Muscle of leg (tissue), 11 donors: ENCODE data around the gene FGF14. TPM values are rescaled to one million over a fixed set of nuclear protein-coding genes. Genes with fewer than 3 reads are reported as not detected.

Source experiments
- DNase-seq: peaks from one replicate; pipeline ENCODE4 v3.0.0; 2013
- H3K27ac ChIP-seq: one replicate; pipeline ENCODE4 v1.5.1; 2013; ENCODE audit warnings: mild to moderate bottlenecking, low read length, control low read depth
- H3K27me3 ChIP-seq: one replicate; pipeline ENCODE4 v1.6.1; 2013; ENCODE audit warnings: low read length; ENCODE audit not compliant: control insufficient read depth, insufficient read depth
- H3K36me3 ChIP-seq: one replicate; pipeline ENCODE4 v1.6.1; 2013; ENCODE audit warnings: low read length; ENCODE audit not compliant: control insufficient read depth, insufficient read depth
- H3K4me1 ChIP-seq: one replicate; pipeline ENCODE4 v1.6.1; 2013; ENCODE audit warnings: low read length; ENCODE audit not compliant: control insufficient read depth, insufficient read depth
- H3K4me3 ChIP-seq: one replicate; pipeline ENCODE4 v1.5.1; 2013; ENCODE audit warnings: low read length, control low read depth
- H3K9me3 ChIP-seq: replicated peaks from 2 replicates; pipeline ENCODE4 v1.6.1; 2013; ENCODE audit warnings: low read depth, low read length; ENCODE audit not compliant: control insufficient read depth
- WGBS: methylation state at CpG from one replicate; pipeline ENCODE4 v1.1.5; 2013; ENCODE audit warnings: missing lambda C conversion rate; ENCODE audit not compliant: insufficient coverage; 5-methylcytosine and 5-hydroxymethylcytosine counted together
- polyA plus RNA-seq, 8 donors: library from polyadenylated mRNA; unstranded; fragments of 120-200 nt; gene quantifications; one replicate each; pipeline versions ENCODE4 v1.2.1 to v1.2.3, GENCODE V29; 2013; ENCODE audit warnings: inconsistent platforms in 1 of 8, low replicate concordance in 1 of 8; ENCODE audit not compliant: insufficient read length in 8 of 8, insufficient read depth in 1 of 8
- total RNA-seq: library from RNA; stranded (reverse); fragments of 120-200 nt; gene quantifications from one replicate; pipeline ENCODE4 v1.2.4, GENCODE V29; 2013

Gene FGF14
- total and polyA plus RNA-seq, 9 donors, result 0.09 to 2.1 (median 0.83) TPM

- under 1% methylated on average over 54 of the region's 58 CpGs for WGBS
- Histone ChIP-seq H3K27me3 (peaks cover 35% of the 10 kb centered on the region), H3K4me3 (peak overlapping the region; percentile 42), H3K4me1 (peaks cover 11% of the 10 kb centered on the region), H3K27ac (peak overlapping the region; percentile 17), H3K36me3 (no peaks in the 10 kb centered on the region), H3K9me3 (no peaks in the 10 kb centered on the region)
- DNase-seq, result peak; percentile 10
Measured at GRCh38 chr13:102399791-102400674, 1.8 kb downstream of the FGF14 start.

GRCh38 chr13:102395939-102396338, 5.9 kb downstream of the FGF14 start:
- WGBS, result no CpG with 5 or more reads among the region's 2 CpGs
- Histone ChIP-seq H3K4me1 (peaks cover 17% of the 10 kb centered on the region), H3K9me3 (no peaks in the 10 kb centered on the region), H3K36me3 (no peaks in the 10 kb centered on the region), H3K4me3 (no peak overlapping the region), H3K27me3 (peaks cover 21% of the 10 kb centered on the region), H3K27ac (no peak overlapping the region)
- no peak for DNase-seq

GRCh38 chr13:102395174-102395573, 6.7 kb downstream of the FGF14 start:
- no peaks in the 10 kb centered on the region for H3K9me3 ChIP-seq
- DNase-seq, result no peak
- peak overlapping the region; percentile 82 for H3K27ac ChIP-seq
- peaks cover 13% of the 10 kb centered on the region for H3K27me3 ChIP-seq
- H3K36me3 ChIP-seq, result no peaks in the 10 kb centered on the region
- H3K4me1 ChIP-seq, result peaks cover 11% of the 10 kb centered on the region
- WGBS, result 62% methylated on average over 6 of the region's 10 CpGs
- peak overlapping the region; percentile 83 for H3K4me3 ChIP-seq

GRCh38 chr13:102394158-102395053, 7.4 kb downstream of the FGF14 start:
- no peaks in the 10 kb centered on the region for H3K36me3 ChIP-seq
- under 1% methylated on average over 69 of the region's 72 CpGs for WGBS
- peak overlapping the region; percentile 83 for H3K4me3 ChIP-seq
- peak; percentile 97 for DNase-seq
- peaks cover 5% of the 10 kb centered on the region for H3K27me3 ChIP-seq
- H3K27ac ChIP-seq, result peak overlapping the region; percentile 82
- no peaks in the 10 kb centered on the region for H3K9me3 ChIP-seq
- H3K4me1 ChIP-seq, result peaks cover 7% of the 10 kb centered on the region

GRCh38 chr13:102392481-102393209, 9.2 kb downstream of the FGF14 start:
- Histone ChIP-seq H3K9me3 (no peaks in the 10 kb centered on the region), H3K4me3 (no peak overlapping the region), H3K36me3 (no peaks in the 10 kb centered on the region), H3K4me1 (peaks cover 7% of the 10 kb centered on the region), H3K27me3 (peaks cover 3% of the 10 kb centered on the region), H3K27ac (no peak overlapping the region)
- DNase-seq, result peak; percentile 27
- WGBS, result 69% methylated on average over 4 of the region's 7 CpGs

GRCh38 chr13:102386461-102386860, 15.4 kb downstream of the FGF14 start:
- Histone ChIP-seq H3K4me3 (no peak overlapping the region), H3K9me3 (no peaks in the 10 kb centered on the region), H3K36me3 (no peaks in the 10 kb centered on the region), H3K27me3 (no peaks in the 10 kb centered on the region), H3K4me1 (no peaks in the 10 kb centered on the region), H3K27ac (no peak overlapping the region)
- DNase-seq, result no peak
- no CpG with 5 or more reads among the region's 5 CpGs for WGBS

- 70% methylated on average over 1 of the region's 1 CpG for WGBS
- Histone ChIP-seq H3K9me3 (no peaks in the 10 kb centered on the region), H3K27ac (no peak overlapping the region), H3K4me1 (no peaks in the 10 kb centered on the region), H3K4me3 (no peak overlapping the region), H3K27me3 (no peaks in the 10 kb centered on the region), H3K36me3 (no peaks in the 10 kb centered on the region)
- DNase-seq, result no peak
Measured at GRCh38 chr13:102380012-102380411, 21.8 kb downstream of the FGF14 start.

GRCh38 chr13:102376318-102376717, 25.5 kb downstream of the FGF14 start:
- Histone ChIP-seq H3K27ac (no peak overlapping the region), H3K4me3 (no peak overlapping the region), H3K27me3 (no peaks in the 10 kb centered on the region), H3K9me3 (no peaks in the 10 kb centered on the region), H3K36me3 (no peaks in the 10 kb centered on the region), H3K4me1 (no peaks in the 10 kb centered on the region)
- DNase-seq, result no peak
- WGBS, result no CpG with 5 or more reads among the region's 1 CpG

GRCh38 chr13:102374726-102375125, 27.1 kb downstream of the FGF14 start:
- Histone ChIP-seq H3K4me3 (no peak overlapping the region), H3K27me3 (no peaks in the 10 kb centered on the region), H3K9me3 (no peaks in the 10 kb centered on the region), H3K27ac (no peak overlapping the region), H3K4me1 (no peaks in the 10 kb centered on the region), H3K36me3 (no peaks in the 10 kb centered on the region)
- WGBS, result no CpG with 5 or more reads among the region's 1 CpG
- no peak for DNase-seq

GRCh38 chr13:102374233-102374632, 27.6 kb downstream of the FGF14 start:
- no peaks in the 10 kb centered on the region for H3K9me3 ChIP-seq
- H3K27ac ChIP-seq, result no peak overlapping the region
- H3K4me3 ChIP-seq, result no peak overlapping the region
- H3K36me3 ChIP-seq, result no peaks in the 10 kb centered on the region
- no peak for DNase-seq
- H3K27me3 ChIP-seq, result no peaks in the 10 kb centered on the region
- H3K4me1 ChIP-seq, result no peaks in the 10 kb centered on the region
